ENCODE results near the gene PTPRN2. TPM values are rescaled to one million over a fixed set of nuclear protein-coding genes. Genes with fewer than 3 reads are reported as not detected.

The PTPRN2 gene
- total RNA-seq, 1 experiment from 2014 or later: 1.1 TPM

DNA sequence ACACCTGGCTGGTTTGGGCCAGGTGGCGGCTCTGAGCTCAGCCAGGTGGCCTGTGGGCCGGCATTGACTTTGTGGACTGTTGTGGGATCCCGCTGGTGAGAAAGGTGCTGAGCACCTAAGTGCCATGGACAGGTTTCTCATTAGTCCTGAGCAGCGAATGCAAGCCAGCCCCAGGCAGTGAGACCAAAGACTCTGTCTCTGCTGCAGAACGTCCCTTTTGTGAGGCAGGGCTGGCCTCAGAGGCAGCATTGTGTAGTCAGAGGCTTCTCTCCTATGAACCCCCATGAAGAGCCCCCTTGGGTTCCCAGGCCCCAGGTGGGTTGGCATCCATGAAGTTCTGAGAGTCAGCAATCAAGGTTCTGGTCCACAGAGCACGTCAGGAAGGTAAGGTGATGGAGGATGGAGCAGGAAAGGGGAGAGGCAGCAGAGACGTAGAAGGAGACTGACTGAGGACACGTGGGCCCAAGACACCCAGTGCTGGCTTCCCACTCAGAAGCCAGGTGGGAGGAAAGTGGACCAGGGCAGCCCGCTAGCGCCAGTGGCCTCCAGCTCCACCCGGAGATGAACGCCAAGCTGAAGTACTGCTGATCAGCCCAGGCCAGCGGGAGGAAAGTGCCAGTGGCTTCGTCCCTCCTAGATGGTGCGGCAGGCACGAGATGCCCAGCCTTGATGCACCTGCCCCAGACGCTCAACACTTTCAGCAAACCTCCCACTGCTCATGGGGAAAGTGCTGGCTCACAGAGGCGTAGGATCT lies 19.2 kb upstream of the PTPRN2 start:
- DNase-seq (ENCODE audit: low read depth, low spot score) (no peak), ATAC-seq (no peak)
- POLR2A ChIA-PET: no interaction called here
- Histone ChIP-seq H3K4me1 (ENCODE audit: control insufficient read depth, insufficient read depth, low read length) (no peaks in the 10 kb centered on the region), H3K36me3 (ENCODE audit: control insufficient read depth, insufficient read depth, low read length) (no peaks in the 10 kb centered on the region), H3K9me3 (ENCODE audit: control insufficient read depth, insufficient read depth, low read depth, low read length) (no peaks in the 10 kb centered on the region), H3K27ac (ENCODE audit: low read length) (no peak overlapping the region), H3K4me3 (ENCODE audit: low read depth in 2 of 2, low read length in 2 of 2) (no peak overlapping the region), H3K27me3 (ENCODE audit: control insufficient read depth, insufficient read depth, low read length) (no peaks in the 10 kb centered on the region)
- TF ChIP-seq SIN3A (IDR thresholded peaks at IDR 0.05; ENCODE audit: borderline replicate concordance, insufficient read depth, low read depth, low read length) (no peak), REST (IDR thresholded peaks at IDR 0.05; ENCODE audit: insufficient read depth in 1 of 2, low read depth in 2 of 2, low read length in 1 of 2) (no peak), POLR2AphosphoS5 (IDR thresholded peaks at IDR 0.05; ENCODE audit: low read depth, low read length) (no peak), TCF7L2 (IDR thresholded peaks at IDR 0.05; ENCODE audit: low read depth, low read length) (no peak)
- TF ChIP-seq, protein P1, sequence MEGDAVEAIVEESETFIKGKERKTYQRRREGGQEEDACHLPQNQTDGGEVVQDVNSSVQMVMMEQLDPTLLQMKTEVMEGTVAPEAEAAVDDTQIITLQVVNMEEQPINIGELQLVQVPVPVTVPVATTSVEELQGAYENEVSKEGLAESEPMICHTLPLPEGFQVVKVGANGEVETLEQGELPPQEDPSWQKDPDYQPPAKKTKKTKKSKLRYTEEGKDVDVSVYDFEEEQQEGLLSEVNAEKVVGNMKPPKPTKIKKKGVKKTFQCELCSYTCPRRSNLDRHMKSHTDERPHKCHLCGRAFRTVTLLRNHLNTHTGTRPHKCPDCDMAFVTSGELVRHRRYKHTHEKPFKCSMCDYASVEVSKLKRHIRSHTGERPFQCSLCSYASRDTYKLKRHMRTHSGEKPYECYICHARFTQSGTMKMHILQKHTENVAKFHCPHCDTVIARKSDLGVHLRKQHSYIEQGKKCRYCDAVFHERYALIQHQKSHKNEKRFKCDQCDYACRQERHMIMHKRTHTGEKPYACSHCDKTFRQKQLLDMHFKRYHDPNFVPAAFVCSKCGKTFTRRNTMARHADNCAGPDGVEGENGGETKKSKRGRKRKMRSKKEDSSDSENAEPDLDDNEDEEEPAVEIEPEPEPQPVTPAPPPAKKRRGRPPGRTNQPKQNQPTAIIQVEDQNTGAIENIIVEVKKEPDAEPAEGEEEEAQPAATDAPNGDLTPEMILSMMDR (IDR thresholded peaks at IDR 0.05): no peak
- BruUV-seq (replicated peaks): no TSS peak
- CTCF ChIA-PET: no interaction called here
- intact Hi-C loops (cut with micrococcal nuclease; ENCODE audit: unreplicated experiment): no loop called here
- in situ Hi-C loops (cut with HindIII; ENCODE audit: low pct_unique_long_range_greater_than_20kb, low sequenced_read_pairs): no loop called here

- Histone ChIP-seq H3K4me3 (ENCODE audit: low read depth in 2 of 2, low read length in 2 of 2) (no peak overlapping the region), H3K4me1 (ENCODE audit: control insufficient read depth, insufficient read depth, low read length) (no peaks in the 10 kb centered on the region), H3K9me3 (ENCODE audit: control insufficient read depth, insufficient read depth, low read depth, low read length) (no peaks in the 10 kb centered on the region), H3K36me3 (ENCODE audit: control insufficient read depth, insufficient read depth, low read length) (no peaks in the 10 kb centered on the region), H3K27ac (ENCODE audit: low read length) (no peak overlapping the region), H3K27me3 (ENCODE audit: control insufficient read depth, insufficient read depth, low read length) (no peaks in the 10 kb centered on the region)
- DNase-seq (ENCODE audit: low read depth, low spot score) (no peak), ATAC-seq (no peak)
- in situ Hi-C loops (cut with HindIII; ENCODE audit: low pct_unique_long_range_greater_than_20kb, low sequenced_read_pairs) (no loop called here), intact Hi-C loops (cut with micrococcal nuclease; ENCODE audit: unreplicated experiment) (no loop called here)
- no TSS peak for BruUV-seq (replicated peaks)
- ChIA-PET POLR2A (no interaction called here), CTCF (no interaction called here)
- no peak for TF ChIP-seq TCF7L2 (IDR thresholded peaks at IDR 0.05; ENCODE audit: low read depth, low read length)
- no peak for TF ChIP-seq REST (IDR thresholded peaks at IDR 0.05; ENCODE audit: insufficient read depth in 1 of 2, low read depth in 2 of 2, low read length in 1 of 2)
- no peak for TF ChIP-seq POLR2AphosphoS5 (IDR thresholded peaks at IDR 0.05; ENCODE audit: low read depth, low read length)
Measured at GRCh38 chr7:158606129-158606528, 18.5 kb upstream of the PTPRN2 start.
